Vagina (tissue), 2 donors: ENCODE measurements around the gene MAGI3.

Source experiments
- CTCF ChIP-seq, 3 experiments: fragments of 450-650 bp in 2 of 3; fragments of 200-600 bp in 1 of 3; sonication (generic) in 1 of 3; IDR thresholded peaks; one replicate each; pipeline ENCODE4 v1.5.1; 2017 to 2019; ENCODE audit warnings: antibody characterized with exemption in 3 of 3, mild to moderate bottlenecking in 2 of 3, moderate library complexity in 2 of 3
- POLR2AphosphoS5 ChIP-seq, 2 donors: sonication (generic); formaldehyde crosslinking; IDR thresholded peaks; one replicate each; pipeline ENCODE4 v1.9.0; 2017; ENCODE audit warnings: antibody characterized with exemption in 2 of 2, mild to moderate bottlenecking in 2 of 2, low read depth in 1 of 2; ENCODE audit not compliant: insufficient read depth in 1 of 2

DNA sequence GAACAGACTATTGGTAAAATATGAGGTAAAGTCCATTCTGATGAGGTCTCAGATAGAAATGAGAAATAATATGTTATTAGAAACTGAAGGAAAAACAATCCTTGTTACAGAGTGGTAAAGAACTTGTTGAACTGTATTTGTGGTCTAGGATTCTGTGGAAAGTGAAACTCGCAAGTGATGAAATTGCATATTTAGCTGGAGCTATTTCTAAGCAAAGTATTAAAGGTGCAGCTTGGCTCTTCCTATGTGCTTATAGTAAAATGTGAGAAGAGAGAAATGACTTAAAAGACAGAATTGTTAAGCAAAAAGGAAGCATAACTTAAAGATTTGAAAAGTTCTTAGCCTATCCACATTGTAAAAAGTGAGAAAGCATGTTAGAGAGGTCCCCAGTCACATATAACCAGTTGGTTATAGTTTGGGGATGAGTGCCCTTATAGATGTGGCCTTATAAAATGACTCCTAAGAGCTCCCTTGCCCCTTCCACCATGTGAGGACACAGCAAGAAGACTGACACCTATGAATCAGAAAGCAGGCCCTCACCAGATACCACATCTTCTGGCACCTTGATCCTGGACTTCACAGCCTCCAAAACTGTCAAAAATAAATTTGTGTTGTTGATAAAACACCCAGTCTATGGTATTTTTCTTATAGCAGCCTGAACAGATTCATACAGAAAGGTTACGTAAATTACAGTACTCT, 344.2 kb downstream of the MAGI3 start:
- no peak for TF ChIP-seq CTCF (IDR thresholded peaks at IDR 0.05)
- no peak for TF ChIP-seq POLR2AphosphoS5 (IDR thresholded peaks at IDR 0.05; ENCODE audit: insufficient read depth in 1 of 2, low read depth in 1 of 2)
